ENCODE data around the gene ATRNL1.

The ATRNL1 gene

DNA sequence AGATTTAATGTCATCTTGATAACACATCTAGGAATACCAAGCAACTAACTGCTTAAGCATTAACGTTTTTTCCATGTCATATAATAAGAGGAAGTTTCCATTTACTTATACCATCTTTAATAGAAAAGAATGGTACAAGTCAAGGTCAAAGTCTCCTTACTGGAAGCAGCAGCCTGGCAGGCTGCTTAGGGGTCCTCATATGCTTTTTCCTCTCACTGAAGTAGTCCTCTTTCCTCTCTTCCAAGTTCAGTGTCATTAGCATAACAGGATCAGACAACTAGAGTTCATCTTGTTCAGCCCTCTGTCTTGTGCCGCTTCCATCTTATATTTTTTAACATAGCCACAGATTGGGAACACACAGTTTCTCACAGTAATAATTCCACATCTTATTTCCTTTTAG lies 774.1 kb downstream of the ATRNL1 start:
- in situ Hi-C loops (cut with MboI; ENCODE audit: low sequenced_read_pairs): no loop called here

DNA sequence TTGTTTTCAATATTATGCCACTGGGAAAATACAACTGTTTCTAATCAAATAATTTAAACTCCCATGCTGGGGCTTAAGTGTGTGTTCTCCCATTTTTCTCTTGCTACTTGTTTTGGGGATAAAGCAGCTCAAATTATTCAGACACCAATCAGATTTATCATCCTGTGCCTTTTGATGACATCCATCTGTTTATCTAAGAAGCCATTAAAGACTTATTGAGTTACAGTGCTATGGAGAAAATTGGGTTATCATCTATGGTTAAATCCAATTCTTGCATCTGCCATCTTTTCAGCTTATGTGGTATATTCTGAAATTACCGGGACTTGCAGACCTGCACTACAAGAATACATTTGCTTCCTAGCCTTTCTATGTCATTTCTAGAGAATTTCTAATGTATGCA lies 778.7 kb downstream of the ATRNL1 start:
- in situ Hi-C loops (cut with MboI; ENCODE audit: low sequenced_read_pairs): no loop called here

DNA sequence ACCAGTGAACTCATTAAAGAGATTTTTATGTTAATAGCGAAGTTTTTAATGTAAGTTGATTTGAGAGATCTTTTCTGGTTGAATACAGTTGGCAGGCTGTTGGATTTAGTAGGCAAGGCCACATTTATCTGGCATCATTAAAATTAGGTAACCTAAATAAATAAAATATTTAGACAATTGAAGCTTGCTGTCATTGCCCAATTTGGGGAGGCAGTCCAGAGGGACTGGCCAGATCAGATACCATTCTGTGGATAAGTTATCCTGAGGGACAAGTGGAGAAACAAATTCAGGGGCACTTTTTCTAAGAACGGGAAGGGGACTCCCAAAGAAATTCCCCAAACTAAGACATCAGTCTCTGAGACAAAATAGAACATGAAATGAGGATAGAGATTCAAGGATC lies 782.0 kb downstream of the ATRNL1 start:
- in situ Hi-C loops (cut with MboI; ENCODE audit: low sequenced_read_pairs): no loop called here

DNA sequence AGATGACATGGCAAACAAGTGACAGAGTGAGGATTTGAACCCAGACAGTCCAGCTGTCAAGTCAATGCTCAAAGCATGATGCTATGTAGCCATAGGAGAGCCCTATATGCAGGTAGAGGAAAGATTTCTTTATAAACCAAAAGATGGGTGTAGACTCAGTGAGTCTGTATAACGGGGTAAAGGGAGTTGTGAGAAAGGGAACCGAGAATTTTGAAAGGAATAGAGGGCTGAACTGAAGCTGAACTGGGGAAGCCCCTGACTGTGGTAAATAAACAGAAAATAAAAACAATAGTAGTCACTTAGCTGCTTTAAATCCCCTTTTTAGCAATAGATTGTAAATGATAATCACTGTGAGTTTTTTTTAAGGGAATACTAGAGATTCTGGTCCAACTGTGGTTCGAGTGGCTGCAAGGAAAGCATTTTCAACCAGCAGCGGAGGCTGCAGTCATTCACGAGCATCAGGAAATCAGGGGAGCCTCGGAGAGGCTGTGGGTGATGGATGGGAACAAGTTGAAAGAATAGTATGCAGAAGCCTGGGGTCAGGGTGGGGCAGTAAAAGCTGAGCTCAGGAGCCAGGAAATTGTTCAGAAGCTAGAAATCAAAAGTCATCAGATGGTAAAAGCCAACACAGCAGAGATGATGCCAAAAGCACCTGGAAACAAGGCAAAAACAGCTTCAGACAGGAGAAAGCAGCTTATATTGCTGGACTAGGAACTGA lies 786.4 kb downstream of the ATRNL1 start:
- in situ Hi-C loops (cut with MboI; ENCODE audit: low sequenced_read_pairs): no loop called here

DNA sequence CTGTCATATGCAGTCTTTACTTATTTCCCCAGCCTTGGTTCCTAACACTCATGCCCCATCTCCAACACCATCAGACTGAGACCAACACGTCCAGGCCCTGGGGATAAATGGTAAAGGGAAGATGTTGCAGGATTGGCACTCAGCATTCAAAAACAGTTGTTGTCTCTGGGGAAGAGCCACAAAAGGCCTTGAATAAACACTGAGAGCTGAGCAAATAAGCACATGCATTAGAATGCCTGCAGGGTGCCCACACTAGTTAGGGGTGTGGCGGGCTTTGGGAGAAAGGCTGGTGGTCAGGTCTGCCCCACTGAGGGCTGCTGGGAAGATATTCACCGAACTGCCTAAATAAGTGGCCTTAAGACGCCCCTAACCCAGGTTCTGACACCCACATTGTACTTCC lies 788.9 kb downstream of the ATRNL1 start:
- in situ Hi-C loops (cut with MboI; ENCODE audit: low sequenced_read_pairs): no loop called here

DNA sequence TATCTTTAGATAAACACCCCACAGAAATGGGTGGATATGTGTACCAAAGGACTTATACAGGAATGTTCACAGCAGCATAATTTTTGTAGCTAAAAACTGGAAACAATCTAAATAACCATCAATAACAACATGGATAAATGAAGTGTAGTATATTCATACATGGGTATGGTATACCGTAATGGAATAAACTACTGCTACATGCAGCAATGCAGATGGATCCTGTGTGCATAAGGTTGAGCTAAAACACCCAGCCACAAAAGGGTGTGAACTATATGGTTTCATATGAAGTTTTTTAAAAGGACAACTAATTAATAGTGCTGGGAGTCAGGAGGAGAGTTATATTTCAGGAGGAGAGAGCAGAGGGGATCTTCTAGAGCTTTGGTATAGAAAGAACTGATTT lies 790.2 kb downstream of the ATRNL1 start:
- in situ Hi-C loops (cut with MboI; ENCODE audit: low sequenced_read_pairs): no loop called here

DNA sequence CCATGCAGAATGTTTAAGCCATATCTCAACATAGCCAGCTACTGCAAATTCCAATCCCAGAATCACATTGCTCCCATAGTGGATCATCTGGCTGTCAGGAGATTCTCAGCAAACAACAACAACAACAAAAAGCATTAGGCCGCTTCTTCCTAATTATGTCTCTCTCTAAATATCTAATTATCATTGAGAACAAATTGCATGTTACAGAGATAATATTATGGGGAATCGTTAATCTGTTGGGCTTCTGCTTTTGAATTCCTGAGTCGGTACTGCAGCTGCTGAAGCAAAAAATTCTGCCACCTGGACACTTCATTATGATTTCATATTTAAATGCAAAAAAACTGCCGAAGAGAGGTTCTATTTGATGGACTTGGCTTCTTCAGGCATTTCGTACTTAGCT lies 791.2 kb downstream of the ATRNL1 start:
- in situ Hi-C loops (cut with MboI; ENCODE audit: low sequenced_read_pairs): no loop called here

DNA sequence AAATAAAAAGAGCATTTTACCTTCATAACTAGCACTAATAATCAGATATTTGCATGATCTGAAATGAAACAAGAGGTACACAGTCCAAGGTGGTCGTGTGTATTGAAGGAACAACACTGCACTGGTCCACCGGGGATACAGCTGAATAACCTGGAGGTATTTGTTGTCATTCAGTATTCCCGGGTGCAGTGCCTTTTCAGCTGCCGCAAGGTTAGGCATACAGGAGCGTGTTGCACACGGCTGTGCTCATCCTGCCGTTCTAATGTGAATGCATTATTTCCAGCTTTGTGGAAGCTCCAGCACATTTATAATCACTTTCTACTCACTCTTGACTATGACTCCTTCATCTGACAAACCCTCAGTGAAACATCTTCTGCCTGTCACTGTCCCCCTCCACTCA lies 802.0 kb downstream of the ATRNL1 start:
- in situ Hi-C loops (cut with MboI; ENCODE audit: low sequenced_read_pairs): no loop called here

DNA sequence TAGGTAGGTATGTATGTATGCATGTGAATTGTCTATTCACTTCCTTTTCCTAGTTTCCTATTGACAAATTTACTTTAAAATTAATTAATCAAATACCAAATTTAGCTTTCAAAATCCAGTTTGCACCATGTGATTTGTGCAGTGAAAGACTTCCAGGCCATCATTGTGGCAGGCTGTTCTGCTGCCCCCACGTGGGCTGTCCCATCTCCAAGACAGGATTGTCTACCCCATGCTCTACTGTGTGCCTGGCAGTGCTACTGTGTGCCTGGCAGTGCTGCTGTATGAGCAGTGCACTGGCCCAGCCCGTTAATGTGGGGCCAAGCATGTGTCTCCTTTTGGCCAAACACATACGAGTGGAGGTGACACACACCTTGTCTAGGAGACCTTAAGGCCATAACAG lies 805.1 kb downstream of the ATRNL1 start:
- in situ Hi-C loops (cut with MboI; ENCODE audit: low sequenced_read_pairs): no loop called here

DNA sequence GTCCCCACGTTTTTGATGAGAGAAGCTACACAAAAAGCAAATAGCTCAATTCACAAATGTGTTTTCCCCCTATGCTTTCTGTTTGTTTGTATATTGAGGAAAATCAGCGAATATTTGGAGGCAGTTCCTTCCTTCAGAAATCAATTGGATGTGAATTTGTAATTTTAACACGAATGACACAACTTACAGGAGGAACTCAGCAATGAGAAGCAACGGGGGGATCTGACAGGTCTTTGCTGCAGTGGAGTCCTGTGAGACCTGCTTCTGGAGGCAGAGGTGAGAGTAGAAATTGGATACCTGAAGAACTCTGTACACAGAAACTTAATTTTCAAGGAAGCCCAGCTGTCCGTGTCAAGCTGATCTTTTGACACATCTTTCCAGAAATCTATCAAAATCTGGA lies 809.4 kb downstream of the ATRNL1 start:
- in situ Hi-C loops (cut with MboI; ENCODE audit: low sequenced_read_pairs): no loop called here

DNA sequence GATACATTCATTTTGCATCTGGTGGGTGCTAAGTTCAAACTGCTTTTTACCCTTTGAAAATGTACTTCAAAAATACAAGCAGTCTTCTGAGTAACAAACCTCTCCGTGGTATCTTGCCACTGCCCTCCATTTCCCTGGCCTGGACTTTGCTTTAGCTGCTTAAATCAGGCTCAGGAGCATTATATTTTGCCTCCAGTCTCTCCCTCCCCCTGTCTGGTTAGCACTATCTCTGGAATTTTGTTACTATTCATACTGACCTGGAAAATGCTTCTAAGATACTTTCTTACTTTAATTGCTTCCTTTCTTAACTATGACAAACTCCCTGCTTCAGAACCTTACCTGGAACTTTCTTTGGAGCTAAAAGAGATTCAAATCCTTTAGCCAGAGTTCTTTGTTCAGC lies 810.0 kb downstream of the ATRNL1 start:
- in situ Hi-C loops (cut with MboI; ENCODE audit: low sequenced_read_pairs): no loop called here

DNA sequence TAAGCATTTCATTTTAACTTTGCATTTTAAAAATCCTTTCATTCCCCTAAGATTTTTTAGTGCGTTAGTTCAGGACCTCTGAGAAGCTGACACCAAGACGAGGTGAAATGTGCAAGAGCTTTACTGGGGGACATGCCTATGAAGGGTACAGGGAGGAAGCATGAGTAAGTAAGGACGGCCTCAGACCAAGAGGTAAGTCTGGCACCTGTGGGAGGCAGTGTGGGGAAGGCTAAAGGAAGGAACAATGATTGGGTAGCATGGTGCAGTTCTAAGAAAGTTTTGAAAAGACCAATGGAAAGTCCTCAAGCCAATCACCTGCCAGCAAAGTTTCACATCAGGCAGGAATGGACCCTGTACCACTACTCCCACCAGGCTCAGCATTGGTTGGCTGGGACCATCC lies 810.7 kb downstream of the ATRNL1 start:
- in situ Hi-C loops (cut with MboI; ENCODE audit: low sequenced_read_pairs): no loop called here

DNA sequence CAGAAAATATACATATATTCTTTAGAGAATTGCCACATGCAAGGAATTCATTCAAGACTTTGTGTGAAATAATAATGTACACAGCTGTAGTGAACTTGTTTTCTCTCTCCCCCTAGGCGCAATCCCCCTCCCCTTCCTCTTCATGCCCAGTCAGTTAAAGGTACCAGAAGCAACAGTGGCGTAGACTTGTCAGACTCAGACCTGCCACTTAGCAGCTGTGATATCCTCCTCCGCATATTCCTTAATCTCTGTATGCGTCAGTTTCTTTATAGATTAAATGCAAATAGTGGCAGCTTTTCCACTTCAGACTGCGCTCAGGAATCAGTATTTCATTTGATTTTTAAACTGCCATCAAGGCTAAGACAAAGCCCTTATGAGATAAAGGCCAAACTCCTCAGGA lies 815.9 kb downstream of the ATRNL1 start:
- in situ Hi-C loops (cut with MboI; ENCODE audit: low sequenced_read_pairs): no loop called here

DNA sequence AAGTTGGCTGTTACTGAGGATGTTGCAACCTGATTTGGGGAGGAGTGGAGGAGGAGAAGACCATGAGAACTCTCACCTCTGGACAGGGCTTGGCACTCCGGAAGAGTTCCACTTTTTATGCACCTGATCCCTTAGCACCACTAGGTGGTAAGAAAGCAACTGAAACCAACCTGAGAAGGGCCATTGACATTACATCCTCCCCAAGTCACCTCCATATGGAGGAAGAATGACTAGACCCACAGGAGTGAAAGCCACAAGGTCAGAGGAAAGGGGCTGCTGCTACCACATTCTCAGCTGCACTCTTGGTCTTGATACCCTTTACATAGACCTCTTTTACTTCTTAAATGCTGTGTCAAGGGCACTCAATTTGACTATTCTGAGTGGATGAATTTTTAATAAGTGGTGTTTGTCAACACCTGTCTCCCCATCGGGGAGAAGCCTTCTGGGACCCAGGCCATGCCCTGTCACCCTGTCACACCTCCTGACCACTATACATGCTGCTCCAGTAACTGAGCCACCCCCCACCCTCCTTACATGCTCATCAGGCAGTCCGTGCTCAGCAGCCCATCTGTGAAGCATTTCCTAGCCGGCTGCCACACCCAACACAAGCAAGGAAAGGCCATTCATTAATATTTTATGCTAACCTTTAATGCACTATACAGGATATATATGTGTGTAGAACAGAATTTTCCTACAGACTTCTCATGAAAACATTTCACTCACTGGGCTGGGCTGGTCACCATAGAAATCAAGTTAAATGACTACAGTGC lies 817.0 kb downstream of the ATRNL1 start:
- in situ Hi-C loops (cut with MboI; ENCODE audit: low sequenced_read_pairs): no loop called here

DNA sequence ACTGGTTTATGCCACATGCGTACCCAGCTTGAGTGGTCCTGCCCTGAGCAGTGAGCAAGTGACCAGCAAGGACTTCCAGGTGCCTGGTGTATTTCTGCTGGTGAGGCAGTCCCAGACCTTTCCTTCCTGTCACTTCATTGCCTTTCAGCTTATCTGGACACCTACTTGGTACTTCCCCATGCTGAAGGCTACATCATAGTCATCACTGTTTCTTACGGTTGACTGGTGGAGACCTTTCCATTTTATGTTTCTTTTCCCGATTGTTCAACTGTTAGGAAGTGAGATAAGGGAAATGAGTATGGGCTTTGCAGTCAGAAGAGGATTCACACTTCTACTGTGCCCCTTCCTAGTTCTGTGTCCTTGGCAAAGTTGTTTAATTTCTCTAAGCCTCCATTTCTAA lies 821.3 kb downstream of the ATRNL1 start:
- in situ Hi-C loops (cut with MboI; ENCODE audit: low sequenced_read_pairs): no loop called here

DNA sequence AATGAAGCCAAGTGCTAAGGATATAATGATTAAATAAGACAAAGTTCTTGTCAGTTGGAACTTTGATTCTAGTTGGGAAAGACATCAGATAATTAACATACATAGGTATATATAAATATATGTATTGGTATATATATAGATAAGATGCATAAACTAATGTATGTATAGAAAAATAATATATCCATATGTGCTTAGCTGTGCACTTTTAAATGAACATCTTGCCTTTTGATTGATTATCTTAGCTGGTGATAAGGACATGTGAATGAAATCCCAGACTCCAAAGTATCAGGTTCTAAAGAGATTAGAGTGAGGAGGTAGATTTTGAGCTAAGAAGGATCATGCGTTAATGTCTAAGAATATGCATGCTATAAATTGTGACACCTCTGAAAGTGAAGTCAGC lies 822.3 kb downstream of the ATRNL1 start:
- in situ Hi-C loops (cut with MboI; ENCODE audit: low sequenced_read_pairs): no loop called here

DNA sequence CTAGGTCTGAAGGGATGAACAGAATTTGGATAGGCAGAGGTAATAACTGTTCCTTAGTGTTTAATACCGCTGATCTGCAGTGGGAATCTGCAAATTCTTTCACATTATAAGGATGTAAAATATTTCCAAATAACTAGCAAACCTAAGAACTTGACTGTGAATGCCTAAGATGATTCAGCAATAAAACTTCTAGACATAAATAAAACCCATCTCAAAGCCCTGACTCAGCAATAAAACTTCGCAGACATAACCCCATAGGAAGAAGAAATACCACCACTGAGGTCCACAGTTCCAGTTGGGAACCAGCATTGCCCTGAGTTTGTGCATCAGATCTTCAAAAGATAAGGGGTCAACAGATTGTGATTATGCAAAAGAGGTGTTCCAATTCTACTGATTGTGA lies 825.6 kb downstream of the ATRNL1 start:
- in situ Hi-C loops (cut with MboI; ENCODE audit: low sequenced_read_pairs): no loop called here

DNA sequence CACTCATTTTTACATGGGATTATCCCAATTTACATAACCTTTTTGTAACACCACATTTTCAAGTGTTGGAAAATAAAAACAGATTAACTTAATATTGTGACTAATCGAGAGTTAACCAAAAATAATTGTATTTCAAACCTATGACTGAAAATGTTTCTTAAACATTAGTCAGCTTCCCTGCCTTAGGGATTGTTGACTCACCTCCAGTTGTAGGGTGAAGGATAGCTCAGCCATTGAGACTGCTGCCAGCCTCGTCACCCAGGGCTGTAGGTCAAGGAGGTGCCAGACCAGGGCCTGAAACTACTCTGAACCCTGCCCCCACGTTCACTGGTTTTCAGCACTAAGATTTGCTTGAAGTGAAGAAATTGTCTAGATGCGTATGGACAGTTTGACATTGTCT lies 828.6 kb downstream of the ATRNL1 start:
- in situ Hi-C loops (cut with MboI; ENCODE audit: low sequenced_read_pairs): no loop called here

DNA sequence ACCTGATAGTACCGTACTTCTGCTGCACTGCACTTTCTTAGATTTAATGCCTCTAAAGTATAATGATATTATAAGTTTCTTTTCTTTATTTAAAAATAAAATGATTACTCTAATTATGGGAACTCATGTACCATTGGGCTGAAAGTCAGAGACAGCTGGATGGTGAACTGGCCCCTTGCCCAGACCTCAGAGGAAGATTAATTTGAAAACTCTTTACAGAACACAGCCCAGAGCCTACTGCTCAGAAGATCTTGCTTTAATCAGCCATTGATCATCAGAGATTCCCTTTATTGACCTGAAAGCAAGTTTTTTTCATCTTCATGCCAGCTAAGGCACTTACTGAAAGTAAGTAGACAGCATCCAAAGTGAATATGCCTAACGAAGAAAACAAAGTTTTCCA lies 838.1 kb downstream of the ATRNL1 start:
- in situ Hi-C loops (cut with MboI; ENCODE audit: low sequenced_read_pairs): no loop called here

DNA sequence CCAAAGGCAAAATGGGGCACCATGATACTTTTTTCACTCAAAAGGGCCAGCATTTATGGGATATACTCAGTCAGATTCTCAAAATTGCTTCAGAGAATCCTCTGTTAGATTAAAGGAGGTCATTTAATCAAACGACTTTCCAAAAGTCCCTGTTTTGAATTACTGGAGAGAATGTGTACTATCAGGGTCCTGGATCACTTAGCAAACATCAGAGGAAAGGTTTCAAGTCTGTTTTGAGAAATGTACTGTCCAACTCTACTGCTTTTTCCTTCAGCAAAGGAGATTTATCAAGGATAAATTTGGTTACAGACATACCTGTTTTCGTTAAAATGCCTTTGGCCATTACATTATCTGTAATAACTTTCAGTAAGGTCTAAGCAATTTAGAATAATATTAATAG lies 838.9 kb downstream of the ATRNL1 start:
- in situ Hi-C loops (cut with MboI; ENCODE audit: low sequenced_read_pairs): no loop called here

DNA sequence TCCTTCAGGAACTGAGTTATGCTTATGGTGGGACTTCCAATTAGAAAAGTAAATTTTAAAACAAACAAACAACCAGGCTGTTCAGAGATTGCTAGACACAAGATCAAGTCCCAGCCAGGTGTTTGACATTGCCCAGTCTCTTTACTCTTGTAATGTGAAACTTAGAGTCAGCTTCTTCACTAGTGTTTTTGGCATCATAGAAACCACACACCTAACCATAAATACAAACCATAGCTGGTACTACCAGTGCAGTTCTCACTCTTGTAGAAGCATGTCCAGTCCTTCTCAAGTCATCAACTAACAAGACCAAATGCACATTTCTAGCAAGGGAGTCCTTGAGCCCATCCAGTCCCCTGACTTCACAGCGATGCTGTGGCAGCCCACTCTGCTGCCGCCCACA lies 839.9 kb downstream of the ATRNL1 start:
- in situ Hi-C loops (cut with MboI; ENCODE audit: low sequenced_read_pairs): no loop called here

DNA sequence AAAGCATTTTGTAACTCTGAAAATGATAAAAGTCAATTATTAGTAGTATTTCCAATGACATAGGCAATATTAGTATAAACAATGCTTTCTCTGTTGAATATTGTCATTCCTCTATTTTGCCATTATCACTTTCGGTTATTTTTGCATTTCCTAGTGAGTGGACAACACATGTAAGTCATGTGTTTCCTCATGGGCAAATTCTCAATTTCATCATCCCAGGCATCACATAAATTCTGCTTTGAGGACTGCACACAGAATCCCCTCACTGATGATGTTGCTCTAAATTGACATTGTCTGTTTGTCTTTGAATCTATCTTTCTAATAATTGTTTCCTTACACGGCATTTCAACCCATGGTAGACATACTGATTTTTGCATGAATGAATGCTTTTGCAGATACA lies 842.6 kb downstream of the ATRNL1 start:
- in situ Hi-C loops (cut with MboI; ENCODE audit: low sequenced_read_pairs): no loop called here
